Measurements from ENCODE around the gene OLFM2. TPM values are rescaled to one million over a fixed set of nuclear protein-coding genes. Genes with fewer than 3 reads are reported as not detected.
A peak's percentile ranks its signal among the peaks of the same experiment; 100 is the strongest.

Gene OLFM2
- total RNA-seq, 1 experiment from 2014 or later, result 75.6 TPM

DNA sequence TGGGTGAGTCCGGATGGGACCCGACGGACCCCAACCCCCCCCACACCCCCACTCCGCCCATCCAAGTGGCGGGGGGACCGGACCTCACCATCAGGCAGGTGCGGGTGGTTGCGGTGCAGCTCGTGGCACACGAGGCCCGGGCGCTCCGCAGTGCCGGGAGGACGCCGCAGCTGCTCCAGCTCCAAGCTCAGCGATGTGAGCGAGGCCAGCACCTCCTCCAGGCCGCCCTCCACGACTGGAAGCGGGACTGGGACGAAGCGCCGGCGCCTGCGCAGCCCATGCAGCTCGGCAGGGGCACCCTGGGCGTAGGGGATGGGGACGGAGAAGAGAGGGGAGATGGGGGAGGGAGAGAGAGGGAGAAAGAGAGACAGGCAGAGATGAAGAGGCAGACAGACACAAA, 30.1 kb upstream of the OLFM2 start:
- no peaks in the 10 kb centered on the region for H4K20me1 ChIP-seq (ENCODE audit: control insufficient read depth, insufficient read depth, insufficient read length)
- no peak overlapping the region for H4K5ac ChIP-seq (ENCODE audit: insufficient read length, low read depth, low read length)
- no peak overlapping the region for H2AK5ac ChIP-seq (ENCODE audit: insufficient read length, low read length)
- H3K4me1 ChIP-seq (ENCODE audit: insufficient read depth, low read length), result no peaks in the 10 kb centered on the region
- peak; percentile 84 for DNase-seq
- H2BK15ac ChIP-seq (ENCODE audit: low read depth, low read length), result no peak overlapping the region
- no peaks in the 10 kb centered on the region for H3K79me1 ChIP-seq (ENCODE audit: insufficient read depth, low read depth, low read length, poor library complexity, severe bottlenecking)
- peaks cover 12 to 15% of the 10 kb centered on the region in 2 experiments for H3K4me1 Mint-ChIP-seq
- no peak overlapping the region for H3K18ac ChIP-seq (ENCODE audit: insufficient read length, low read depth, low read length)
- H3K27me3 Mint-ChIP-seq (ENCODE audit: low read depth), result peaks cover 53% of the 10 kb centered on the region
- H3T11ph ChIP-seq (ENCODE audit: low read length), result no peak overlapping the region
- H2BK5ac ChIP-seq (ENCODE audit: insufficient read length, low read length), result no peak overlapping the region
- no peak overlapping the region for H3K27ac ChIP-seq (ENCODE audit: insufficient read length, low read depth, low read length)
- WGBS (ENCODE audit: extremely low coverage, insufficient read length, low lambda C conversion rate), result no CpG with 5 or more reads among the region's 29 CpGs
- no peak overlapping the region for H4K8ac ChIP-seq (replicated peaks; ENCODE audit: insufficient read length, low read depth, low read length)
- no peaks in the 10 kb centered on the region for H3K23me2 ChIP-seq (ENCODE audit: insufficient read length, low read depth, low read length, poor library complexity, severe bottlenecking)
- H3K9me3 Mint-ChIP-seq, result no peaks in the 10 kb centered on the region
- no peaks in the 10 kb centered on the region for H3K9me3 ChIP-seq (ENCODE audit: control insufficient read depth, low read depth, low read length)
- no peak overlapping the region for H3K56ac ChIP-seq (ENCODE audit: insufficient read length, low read depth, low read length)
- H3K36me3 Mint-ChIP-seq (ENCODE audit: insufficient read depth in 1 of 3, low read depth in 3 of 3), result no peaks in the 10 kb centered on the region; a peak in 4 of 7 replicates
- H2AFZ ChIP-seq (ENCODE audit: low read length), result no peak overlapping the region
- H2BK20ac ChIP-seq (ENCODE audit: low read depth, low read length, poor library complexity, severe bottlenecking), result no peak overlapping the region
- no peak overlapping the region for H3K14ac ChIP-seq (ENCODE audit: insufficient read depth, low read length)
- no peak overlapping the region for H3K27ac Mint-ChIP-seq
- peaks cover 2% of the 10 kb centered on the region; the same call in 1 of the 2 replicates for H3K27me3 ChIP-seq (ENCODE audit: insufficient read depth, low read length)
- H2BK12ac ChIP-seq (ENCODE audit: insufficient read length, low read depth, low read length), result no peak overlapping the region
- H3K9ac ChIP-seq (ENCODE audit: extremely low read depth, insufficient read length, low read length), result no peak overlapping the region
- H3K79me2 ChIP-seq (ENCODE audit: insufficient read depth, low read length), result no peaks in the 10 kb centered on the region
- H2BK120ac ChIP-seq (ENCODE audit: low read depth, low read length, poor library complexity, severe bottlenecking), result no peak overlapping the region
- no peak overlapping the region for H4K91ac ChIP-seq (ENCODE audit: insufficient read length, low read depth, low read length)
- H3K4me2 ChIP-seq (ENCODE audit: insufficient read depth, insufficient read length, low read length), result peak overlapping the region; percentile 45
- TF ChIP-seq, protein P1, sequence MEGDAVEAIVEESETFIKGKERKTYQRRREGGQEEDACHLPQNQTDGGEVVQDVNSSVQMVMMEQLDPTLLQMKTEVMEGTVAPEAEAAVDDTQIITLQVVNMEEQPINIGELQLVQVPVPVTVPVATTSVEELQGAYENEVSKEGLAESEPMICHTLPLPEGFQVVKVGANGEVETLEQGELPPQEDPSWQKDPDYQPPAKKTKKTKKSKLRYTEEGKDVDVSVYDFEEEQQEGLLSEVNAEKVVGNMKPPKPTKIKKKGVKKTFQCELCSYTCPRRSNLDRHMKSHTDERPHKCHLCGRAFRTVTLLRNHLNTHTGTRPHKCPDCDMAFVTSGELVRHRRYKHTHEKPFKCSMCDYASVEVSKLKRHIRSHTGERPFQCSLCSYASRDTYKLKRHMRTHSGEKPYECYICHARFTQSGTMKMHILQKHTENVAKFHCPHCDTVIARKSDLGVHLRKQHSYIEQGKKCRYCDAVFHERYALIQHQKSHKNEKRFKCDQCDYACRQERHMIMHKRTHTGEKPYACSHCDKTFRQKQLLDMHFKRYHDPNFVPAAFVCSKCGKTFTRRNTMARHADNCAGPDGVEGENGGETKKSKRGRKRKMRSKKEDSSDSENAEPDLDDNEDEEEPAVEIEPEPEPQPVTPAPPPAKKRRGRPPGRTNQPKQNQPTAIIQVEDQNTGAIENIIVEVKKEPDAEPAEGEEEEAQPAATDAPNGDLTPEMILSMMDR (conservative IDR thresholded peaks at IDR 0.05), result no peak
- no peak overlapping the region for H3K23ac ChIP-seq (ENCODE audit: insufficient read length, low read depth, low read length)
- H3K4ac ChIP-seq (ENCODE audit: low read depth, low read length), result no peak overlapping the region
- H3K4me3 Mint-ChIP-seq, result peak overlapping the region; percentile 42 to 75
